Body of pancreas (tissue), 4 donors: ENCODE results near the gene PITPNM2.

Experiments
- CTCF ChIP-seq, 7 experiments: fragments of 450-650 bp in 4 of 7; fragments of 200-600 bp in 3 of 7; sonication (generic) in 3 of 7; IDR thresholded peaks; one replicate each; pipeline ENCODE4 v1.5.1; 2016 to 2019; ENCODE audit warnings: antibody characterized with exemption in 7 of 7
- POLR2A ChIP-seq, 3 donors: fragments of 450-650 bp; IDR thresholded peaks; one replicate each; pipeline ENCODE4 v1.6.1; 2016; ENCODE audit warnings: antibody characterized with exemption in 3 of 3, mild to moderate bottlenecking in 2 of 3

GRCh38 chr12:123118497-123118896 is 32.4 kb downstream of the PITPNM2 start:
- TF ChIP-seq POLR2A (IDR thresholded peaks at IDR 0.05) (no peak), CTCF (IDR thresholded peaks at IDR 0.05) (no peak)
